ENCODE data around the gene SRGAP2B. TPM values are rescaled to one million over a fixed set of nuclear protein-coding genes. Genes with fewer than 3 reads are reported as not detected.
"Not testable (repeated sequence)": the region's sequence is repeated elsewhere in the genome, so short reads cannot be mapped to it uniquely, and the experiment has no call there.

SRGAP2B gene
- polyA plus RNA-seq (ENCODE audit: insufficient read length): 32.8 TPM
- long read RNA-seq, donor 1, partial matches to known transcripts: 9 of 9 reads
- long read RNA-seq, donor 1, other reads (novel, unspliced or antisense): 0 of 9 reads
- long read RNA-seq, donor 2: 0 reads
- long read RNA-seq, donor 3: 0 reads
- long read RNA-seq, donor 4: 0 reads
- long read RNA-seq, donor 5, partial matches to known transcripts: 5 of 5 reads
- long read RNA-seq, donor 5, other reads (novel, unspliced or antisense): 0 of 5 reads
- long read RNA-seq, donor 6, partial matches to known transcripts: 0 of 1 reads
- long read RNA-seq, donor 6, other reads (novel, unspliced or antisense): 0 of 1 reads
- long read RNA-seq, donor 7: 0 reads
- long read RNA-seq, donor 8: 0 reads

DNA sequence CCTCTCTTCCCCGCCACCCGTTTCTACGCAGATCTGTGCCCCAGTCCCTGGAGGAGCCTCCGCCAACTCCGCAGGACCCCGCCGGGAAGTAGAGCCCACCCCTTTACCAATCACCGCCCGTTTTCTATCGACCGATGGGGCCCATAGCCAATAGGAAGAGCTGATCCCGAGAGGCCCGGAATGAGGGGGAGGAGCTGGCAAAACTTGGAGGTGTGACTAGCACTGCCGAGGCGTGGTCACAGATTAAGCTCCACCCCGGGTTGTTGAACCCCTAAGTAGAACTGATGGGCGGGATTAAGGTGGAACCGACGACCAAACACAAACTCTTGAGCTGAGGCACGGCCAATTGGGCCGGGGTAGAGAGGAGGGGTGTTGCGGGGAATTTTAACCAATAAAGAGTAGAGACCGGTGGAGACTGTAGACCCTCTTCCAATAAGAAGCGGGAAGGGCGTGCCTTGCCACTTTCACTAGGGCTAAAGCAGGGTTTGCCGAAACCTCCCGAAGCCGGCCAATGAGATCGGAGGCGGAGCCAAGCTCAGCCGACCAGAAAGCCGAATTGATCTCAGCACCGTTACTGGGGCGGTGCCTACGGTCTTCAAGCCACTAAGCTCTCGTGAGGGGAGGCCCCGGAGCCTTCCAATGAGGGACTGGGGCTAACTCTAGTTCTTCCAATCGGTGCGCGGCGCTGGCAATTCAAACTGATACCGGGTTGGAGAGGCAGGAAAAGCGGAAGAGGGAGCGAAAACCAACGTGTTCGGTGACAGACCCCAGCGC lies at the start of gene SRGAP2B, which contains the start of gene FAM72D:
Gene SRGAP2B, minus strand, starts transcription at position 45 of the 774 bp plus-strand sequence. CDS start 2,427 bp downstream, outside the sequence.
Gene FAM72D, plus strand, starts transcription at position 691 of the 774 bp plus-strand sequence. CDS start 874 bp downstream, outside the sequence.
- not testable (repeated sequence) for DNase-seq

DNA sequence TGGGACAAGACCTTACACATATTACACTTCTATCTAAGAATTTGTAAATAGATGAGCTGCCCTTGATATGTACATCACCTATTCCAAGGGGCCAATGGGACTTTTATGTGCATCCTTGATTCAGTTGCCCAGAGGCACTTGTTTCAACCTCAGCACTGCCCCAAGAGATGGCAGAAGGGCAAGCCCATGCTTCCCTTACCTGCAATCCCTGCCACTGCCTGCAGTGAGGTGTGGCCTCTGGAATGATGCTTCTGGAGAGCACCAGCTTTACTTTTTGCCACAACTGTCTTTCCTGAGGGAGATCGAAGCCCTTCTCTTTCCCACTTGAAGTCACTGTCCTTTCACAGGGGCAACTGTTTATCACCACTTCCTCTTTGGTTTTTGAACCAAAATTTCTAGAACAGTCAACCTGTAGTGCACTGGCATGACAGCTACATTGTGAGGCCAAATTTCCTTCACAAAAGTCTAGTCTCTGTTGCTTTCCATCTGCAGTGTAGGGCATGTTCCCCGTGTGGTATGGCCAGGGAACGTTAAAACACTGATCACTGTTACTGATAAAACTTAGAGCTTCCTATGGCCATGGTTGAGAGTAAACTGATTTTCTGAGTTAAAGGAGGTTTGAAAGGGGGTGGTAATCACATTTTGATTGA lies 49.3 kb upstream of the SRGAP2B start:
- DNase-seq: not testable (repeated sequence)

DNA sequence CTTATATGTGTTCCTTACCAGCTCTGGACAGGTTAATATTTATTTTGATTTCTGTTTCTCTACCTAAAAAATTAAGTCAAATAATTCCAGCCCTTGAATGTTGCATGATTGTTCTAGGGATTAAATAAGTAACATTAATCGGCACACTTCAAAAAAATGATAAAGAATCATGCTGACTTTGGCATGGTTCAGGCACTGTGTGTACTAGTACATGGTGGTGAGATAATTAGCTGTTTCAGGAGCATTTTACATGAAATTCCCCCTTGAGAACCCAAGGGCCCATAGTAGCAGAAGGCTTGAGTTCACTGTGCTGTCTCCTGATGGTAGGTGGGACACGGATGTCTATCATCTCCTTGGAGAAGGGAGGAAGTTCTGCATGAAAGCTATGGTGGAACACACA lies 45.4 kb upstream of the SRGAP2B start:
- not testable (repeated sequence) for DNase-seq

DNA sequence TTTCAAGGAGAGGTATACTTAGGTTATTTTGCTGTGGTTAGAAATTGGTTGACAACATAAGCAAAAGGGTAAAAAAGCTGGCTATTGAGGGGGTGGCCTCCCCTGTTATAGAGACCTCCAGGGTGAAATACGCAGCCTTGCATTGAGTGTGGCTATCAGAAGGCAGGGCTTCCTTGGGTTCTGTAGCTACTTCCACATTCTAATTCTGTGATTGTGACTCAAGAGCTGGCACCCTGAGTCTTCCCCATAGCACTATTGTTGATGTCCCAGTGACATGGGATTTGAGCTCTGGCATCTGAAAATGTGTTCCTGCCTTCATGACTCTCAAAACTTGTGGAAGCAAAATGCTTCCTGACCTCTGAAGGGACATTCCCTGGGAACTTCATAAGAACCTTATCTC lies 39.3 kb upstream of the SRGAP2B start:
- DNase-seq: not testable (repeated sequence)

DNA sequence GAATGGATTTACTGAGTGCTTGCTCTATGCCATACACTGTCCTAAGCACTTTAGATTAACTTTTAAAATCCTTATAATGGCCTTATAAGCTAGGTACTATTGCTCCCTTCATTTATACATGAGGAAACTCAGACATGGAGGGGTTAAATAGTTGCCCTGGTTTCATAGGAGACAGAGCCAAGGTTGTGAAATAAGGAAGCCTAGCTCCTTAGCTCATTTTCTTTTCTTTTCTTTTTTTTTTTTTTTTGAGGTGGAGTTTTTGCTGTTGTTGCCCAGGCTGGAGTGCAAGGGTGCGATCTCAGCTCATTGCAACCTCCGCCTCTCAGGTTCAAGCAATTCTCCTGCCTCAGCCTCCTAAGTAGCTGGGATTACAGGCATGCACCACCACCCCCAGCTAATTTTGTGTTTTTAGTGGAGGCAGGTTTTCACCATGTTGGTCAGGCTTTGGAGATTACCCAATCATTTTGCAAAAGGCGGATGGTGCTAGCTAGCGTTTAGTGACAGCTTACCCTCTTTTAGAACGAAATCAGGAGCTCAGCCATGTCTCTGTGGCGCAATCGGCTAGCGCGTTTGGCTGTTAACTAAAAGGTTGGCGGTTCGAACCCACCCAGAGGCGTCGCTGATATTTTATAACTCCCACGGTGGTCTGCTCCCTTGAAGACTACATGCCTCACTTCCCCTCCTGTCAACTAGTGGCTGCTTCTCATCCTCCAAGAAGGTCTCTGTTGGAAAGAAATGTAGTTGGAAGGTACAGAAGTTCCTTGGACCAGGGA lies 33.8 kb upstream of the SRGAP2B start:
- DNase-seq: not testable (repeated sequence)

DNA sequence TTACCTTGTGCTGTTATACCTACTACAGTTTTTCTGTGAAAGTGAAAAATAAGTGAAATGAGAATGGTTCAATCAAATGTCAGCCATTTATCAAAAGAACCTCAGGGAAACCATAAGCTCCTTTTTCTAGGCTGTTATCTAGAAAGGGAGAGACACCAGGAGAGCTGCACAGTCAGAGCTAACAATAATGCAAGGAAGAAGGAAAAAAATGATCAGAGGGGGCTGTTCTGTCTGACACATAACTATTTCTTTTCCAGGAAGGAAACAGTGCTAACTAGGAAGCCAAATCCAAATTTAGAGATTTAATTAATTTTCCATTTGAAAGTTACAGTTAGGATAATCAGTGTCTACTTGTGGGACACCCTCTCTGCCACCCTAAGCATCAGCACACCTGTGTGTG lies 32.0 kb upstream of the SRGAP2B start:
- DNase-seq: not testable (repeated sequence)

DNA sequence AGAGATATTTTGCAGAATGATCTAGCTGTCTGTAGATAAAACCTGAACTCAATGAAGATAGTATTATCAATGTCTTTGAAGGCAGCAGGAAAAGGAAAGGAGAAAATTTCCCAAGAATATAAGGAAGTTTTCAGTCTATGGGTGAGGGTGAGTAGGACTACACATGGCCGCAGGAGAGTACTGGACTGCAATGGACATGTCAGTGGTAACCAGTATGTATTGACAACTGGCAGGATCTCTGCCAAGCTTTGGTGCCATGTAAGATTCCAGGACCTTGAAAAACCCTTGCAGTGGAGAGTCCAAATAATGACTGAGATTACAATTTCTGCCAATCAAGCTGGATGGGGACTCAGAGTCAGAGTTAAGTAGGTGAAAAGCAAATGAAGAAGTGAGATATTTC lies 30.0 kb upstream of the SRGAP2B start:
- DNase-seq: not testable (repeated sequence)

DNA sequence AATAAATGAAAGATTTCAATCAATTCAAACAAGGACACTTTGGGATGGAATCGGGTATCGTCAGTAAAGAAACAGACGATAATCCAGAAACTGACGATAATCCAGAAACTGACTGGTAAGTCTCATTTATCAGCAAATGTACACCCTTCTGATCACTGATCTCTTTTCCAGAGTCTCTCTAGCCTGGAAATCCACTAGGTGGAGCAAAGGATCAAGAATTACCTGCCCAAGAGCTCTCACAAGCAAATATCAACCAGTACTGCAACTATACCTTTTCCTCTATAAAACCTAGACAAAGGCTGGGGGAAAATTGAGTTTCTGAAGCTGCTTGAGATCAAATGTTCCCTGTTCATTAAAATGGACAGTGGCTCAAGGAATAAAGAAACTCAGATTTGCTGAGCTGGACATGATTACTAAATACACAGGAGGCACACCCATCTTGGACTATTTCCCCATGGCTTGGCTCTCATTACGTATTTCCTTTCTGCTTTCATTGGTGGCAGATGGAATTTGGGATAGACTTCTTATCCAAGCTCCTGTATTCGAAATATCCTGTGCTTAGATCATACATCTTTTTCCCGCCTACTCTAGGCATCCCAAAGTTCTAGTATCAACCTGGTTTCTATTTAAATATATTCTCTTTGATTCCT lies 29.0 kb upstream of the SRGAP2B start:
- DNase-seq: not testable (repeated sequence)

DNA sequence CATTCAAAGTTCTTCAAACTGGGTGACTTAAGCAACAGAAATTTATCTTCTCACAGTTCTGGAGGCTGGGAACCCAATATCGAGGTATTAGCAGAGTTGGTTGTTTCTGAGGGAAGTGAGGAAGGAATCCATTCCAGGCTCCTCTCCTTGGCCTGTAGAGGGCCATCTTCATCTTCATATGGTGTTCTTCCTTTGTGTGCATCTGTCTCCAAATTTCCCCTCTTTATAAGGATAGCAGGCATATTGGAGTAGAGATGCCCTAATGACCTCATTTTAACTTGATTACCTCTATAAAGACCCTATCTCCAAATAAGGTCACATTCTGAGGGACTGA lies 27.9 kb upstream of the SRGAP2B start:
- DNase-seq: not testable (repeated sequence)

DNA sequence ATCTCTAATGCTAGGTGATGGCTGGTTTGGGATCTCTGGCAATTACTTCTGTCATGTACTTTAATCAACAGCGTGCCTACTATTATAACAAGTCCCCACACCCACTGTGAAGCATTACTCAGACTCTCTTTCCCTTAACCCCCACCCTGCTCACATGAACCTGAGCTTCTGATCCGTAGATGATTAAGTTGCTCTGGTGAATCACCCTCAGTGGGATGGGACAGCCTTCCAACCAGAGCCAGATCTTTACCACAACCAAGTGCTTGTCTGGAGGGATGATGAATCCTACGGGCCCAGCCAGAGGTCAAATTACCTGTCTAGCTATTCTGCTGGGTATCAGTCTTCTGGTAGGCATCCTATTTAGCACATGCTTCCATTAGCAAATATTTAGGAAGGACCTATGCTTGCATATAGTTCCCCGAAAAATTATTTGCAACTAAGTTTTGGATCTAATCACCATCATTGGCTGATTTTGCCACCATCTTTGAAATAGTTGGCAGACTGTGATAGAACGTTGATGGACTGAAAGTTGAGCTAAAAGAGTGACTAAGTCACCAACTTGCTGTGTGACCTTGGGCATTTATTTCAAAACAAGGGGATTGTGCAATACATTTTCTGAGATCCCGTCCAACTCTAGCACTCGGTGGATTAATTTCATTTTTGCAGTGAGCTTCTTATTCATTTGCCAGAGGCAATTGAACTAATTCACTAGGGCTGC lies 27.4 kb upstream of the SRGAP2B start:
- DNase-seq: not testable (repeated sequence)

DNA sequence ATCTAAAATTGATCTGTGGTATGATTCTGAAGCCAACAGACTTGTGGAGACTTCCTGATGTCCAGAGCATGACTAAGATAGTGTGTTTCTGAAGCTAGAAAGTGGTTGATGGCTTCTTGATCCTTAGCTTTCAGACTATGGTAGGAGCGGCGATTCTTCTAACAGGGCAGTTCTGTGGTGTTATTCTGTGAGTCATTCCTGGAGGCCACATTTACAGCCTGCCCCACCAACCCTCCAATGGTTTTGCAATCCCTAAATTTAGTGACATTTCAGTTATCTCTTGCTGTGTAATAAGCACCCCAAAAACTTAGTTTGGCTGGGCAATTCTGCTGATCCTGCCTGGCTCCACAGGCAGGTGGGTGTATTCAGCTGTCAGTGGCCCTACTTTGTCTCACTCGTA lies 24.7 kb upstream of the SRGAP2B start:
- not testable (repeated sequence) for DNase-seq

DNA sequence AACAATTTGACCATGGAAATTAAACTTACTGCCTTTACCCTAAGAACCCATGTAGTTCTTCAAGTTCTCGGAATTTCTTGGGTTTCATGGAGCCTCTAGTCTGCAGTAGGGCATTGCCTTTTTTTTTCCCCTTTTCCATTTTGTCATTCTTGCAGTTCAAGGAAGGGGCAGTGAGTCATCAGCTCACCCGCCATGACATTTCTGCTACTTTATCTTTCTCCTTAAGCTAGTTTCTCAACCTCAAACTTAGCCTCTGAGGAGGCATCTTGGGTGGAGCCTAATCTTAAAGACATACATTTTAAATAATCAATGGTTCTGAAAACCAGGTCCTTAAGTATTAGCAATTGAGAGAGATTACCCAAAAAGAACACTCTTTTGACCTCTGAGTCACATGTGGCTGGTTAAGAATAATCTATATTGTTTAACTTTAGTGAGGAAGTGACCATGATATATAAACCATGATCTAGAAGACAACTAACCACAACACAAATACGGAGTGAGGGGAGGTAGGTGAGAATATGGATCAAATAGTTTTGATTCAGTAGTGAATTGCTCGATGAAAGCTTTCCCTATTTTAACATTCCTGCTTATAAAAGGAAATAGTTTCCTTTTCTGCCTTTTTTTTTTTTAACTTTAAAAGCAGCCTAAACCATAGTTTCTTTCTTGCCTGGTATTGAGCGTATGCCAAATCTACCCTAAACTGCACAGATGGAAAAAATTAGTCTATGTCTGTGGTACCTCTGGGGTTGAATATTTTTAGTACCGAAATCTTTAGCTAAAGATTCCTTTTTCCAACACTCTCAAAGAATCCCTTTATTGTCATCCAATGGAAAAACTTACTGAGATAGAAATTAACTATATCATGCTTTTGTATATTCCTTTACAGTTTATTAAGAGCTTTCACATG lies 20.7 kb upstream of the SRGAP2B start:
- DNase-seq: not testable (repeated sequence)

DNA sequence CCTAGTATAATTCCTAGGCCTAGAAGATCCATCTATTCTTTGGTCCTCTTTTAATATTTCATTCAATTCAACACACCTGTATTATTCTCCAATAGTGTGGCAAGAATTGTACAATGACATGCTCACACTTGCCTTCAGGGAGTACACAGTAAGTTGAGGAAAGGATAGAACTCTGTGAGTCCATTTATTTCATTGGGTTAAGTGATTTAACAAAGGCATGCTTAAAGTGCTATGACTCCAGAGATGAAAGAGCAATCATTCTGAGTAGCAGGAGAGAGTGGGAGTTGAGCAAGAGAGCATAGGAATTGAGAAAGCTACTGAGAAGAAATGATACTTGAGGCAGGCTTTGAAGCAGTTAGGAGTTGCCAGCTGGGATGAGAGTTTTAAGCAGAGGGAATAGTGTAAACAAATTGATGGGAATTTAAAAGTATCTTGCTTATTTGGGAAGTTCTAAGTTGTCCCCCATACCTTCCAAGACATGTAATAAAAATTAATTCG lies 19.5 kb upstream of the SRGAP2B start:
- not testable (repeated sequence) for DNase-seq

DNA sequence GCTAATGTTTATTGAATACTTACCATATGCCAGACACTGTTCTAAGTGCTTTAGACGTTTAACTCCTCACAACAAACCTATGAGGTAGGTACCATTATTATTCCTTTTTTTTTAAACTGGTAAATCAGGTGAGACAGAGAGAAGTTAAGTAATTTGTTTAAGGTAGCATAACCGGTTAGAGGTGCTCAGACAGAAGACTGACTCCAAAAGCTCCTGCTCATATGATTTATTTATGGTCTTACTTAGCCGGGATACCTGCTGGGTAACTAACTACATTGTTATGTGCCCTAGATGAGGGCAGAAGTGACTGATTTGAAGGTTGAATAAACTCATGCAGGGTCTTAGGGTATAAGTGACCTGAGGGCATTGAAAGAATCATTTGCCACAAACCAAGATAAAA lies 17.6 kb upstream of the SRGAP2B start:
- DNase-seq: not testable (repeated sequence)

DNA sequence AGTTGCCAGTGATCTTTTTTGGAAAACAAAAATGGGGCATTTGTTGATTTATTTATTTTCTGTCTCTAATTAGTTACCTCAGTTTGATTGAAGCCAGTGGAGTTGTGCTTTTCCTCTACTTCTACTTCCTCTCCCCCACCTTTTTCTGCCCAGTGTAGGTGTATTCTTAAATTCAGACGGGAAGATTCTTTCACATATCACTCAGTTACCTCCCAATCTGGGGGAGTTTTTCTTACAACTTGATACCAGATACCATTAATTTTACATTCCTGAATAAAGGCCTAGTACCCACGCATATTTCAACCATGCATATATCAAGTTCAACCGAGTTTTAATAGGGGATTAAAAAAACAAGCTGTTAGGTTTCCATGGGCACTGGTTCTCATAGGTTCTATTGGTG lies 16.5 kb upstream of the SRGAP2B start:
- not testable (repeated sequence) for DNase-seq

DNA sequence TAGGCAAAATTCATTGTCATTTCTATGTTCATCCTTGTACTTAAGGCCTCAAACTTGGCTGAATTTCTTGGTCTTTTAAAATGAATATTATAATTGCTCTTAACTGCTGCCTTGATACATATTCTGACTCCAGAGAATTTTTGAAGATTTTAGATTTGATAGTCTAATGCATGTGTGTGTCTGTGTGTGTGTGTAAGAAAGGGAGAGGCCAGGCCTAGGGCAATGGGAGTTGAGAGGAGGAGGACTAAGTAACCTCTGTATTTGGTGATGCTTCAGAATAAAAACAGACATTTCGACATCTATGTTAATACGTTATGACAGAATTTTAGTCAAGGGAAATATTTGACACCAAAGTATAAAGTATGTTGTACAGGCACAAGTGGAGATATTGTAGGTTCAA lies 8.2 kb upstream of the SRGAP2B start:
- not testable (repeated sequence) for DNase-seq

DNA sequence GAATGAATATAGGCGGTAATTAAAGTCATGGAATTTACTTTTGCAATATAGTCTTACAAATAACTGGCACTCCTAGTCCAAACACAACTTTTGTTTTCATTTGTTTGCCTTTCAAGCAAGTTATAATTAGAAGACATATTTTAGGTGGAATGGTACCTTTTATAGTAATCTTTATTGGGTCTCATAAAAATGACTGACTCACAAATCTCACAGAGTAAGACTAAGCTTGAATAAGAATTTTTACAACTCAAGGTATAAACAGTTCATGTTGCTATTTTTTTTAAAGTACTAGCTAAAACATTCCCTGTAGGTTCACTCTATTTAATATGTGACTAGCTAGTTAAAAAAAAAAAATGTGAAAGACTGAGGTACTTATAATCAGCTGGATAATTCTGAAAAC lies 6.6 kb upstream of the SRGAP2B start:
- not testable (repeated sequence) for DNase-seq

DNA sequence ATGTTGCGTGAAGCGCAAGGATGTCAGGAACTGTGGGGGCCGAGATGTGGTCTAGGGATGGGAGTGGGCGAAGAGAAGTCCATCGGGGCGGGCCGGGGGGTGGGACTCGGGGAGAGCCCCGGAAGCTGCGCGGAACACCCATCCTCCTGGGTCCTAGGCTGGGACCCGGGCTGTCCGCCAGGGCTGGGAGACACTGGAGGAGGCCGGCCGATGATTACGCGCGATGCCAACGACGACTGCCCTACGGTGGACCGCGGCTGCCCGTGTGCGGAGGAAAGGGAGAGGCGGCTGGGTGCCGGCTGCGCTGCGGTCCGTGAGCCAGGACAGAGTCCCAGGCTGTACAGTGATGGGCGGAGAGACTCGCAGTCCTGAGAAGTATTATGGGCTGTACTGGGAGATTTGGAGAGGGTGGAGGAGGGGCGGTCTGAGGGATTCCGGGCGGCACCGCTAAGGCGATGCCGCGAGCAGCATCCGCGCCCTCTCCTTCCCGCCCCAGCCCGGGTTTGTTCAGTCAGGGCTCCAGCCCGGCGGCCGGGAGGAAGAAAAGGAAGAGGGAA lies 395 bp downstream of the SRGAP2B start:
- not testable (repeated sequence) for DNase-seq

Data from left kidney (tissue), 8 donors.